GM23338 (cell line): ENCODE data around the gene HMGCL. TPM values are rescaled to one million over a fixed set of nuclear protein-coding genes. Genes with fewer than 3 reads are reported as not detected.

Experiments used
- ATAC-seq: fragments of 200-7000 bp; cut with Tn5 transposase; 3 replicates; pipeline ENCODE4 v1.9.1; 2020
- DNase-seq: peaks from one replicate; pipeline ENCODE4 v3.0.0-alpha.2; 2015; ENCODE audit warnings: low spot score
- H2AFZ ChIP-seq: fragments of 200-600 bp; sonication (generic); 2 replicates; pipeline ENCODE4 v1.8.0; 2016; ENCODE audit warnings: antibody characterized with exemption, mild to moderate bottlenecking, moderate library complexity
- H3F3A ChIP-seq: fragments of 200-600 bp; sonication (generic); replicated peaks from 2 replicates; pipeline ENCODE4 v1.8.0; 2017; ENCODE audit warnings: antibody characterized with exemption, mixed run types, low read depth
- H3K27ac ChIP-seq: fragments of 200-600 bp; sonication (generic); 2 replicates; pipeline ENCODE4 v1.6.1; 2016; ENCODE audit warnings: low read depth
- H3K27me3 ChIP-seq: fragments of 200-600 bp; sonication (generic); 2 replicates; pipeline ENCODE4 v1.8.0; 2016; ENCODE audit warnings: mild to moderate bottlenecking, mixed run types, moderate library complexity; ENCODE audit not compliant: insufficient read depth
- H3K36me3 ChIP-seq: fragments of 200-600 bp; sonication (generic); 2 replicates; pipeline ENCODE4 v1.8.0; 2016; ENCODE audit warnings: mild to moderate bottlenecking; ENCODE audit not compliant: insufficient read depth
- H3K4me1 ChIP-seq: fragments of 200-600 bp; sonication (generic); 2 replicates; pipeline ENCODE4 v1.8.0; 2016; ENCODE audit warnings: mild to moderate bottlenecking, moderate library complexity; ENCODE audit not compliant: insufficient read depth
- H3K4me2 ChIP-seq: fragments of 200-600 bp; sonication (generic); 2 replicates; pipeline ENCODE4 v1.7.1; 2017; ENCODE audit warnings: mixed run types
- H3K4me3 ChIP-seq: fragments of 200-600 bp; sonication (generic); 2 replicates; pipeline ENCODE4 v1.6.1; 2016; ENCODE audit warnings: mixed run types
- H3K79me2 ChIP-seq: fragments of 200-600 bp; sonication (generic); replicated peaks from 2 replicates; pipeline ENCODE4 v1.8.0; 2017; ENCODE audit warnings: mild to moderate bottlenecking; ENCODE audit not compliant: insufficient read depth
- H3K9me2 ChIP-seq: fragments of 200-600 bp; sonication (generic); 2 replicates; pipeline ENCODE4 v1.8.0; 2017; ENCODE audit not compliant: insufficient read depth
- H4K20me1 ChIP-seq: fragments of 200-600 bp; sonication (generic); replicated peaks from 2 replicates; pipeline ENCODE4 v1.8.0; 2017; ENCODE audit warnings: mild to moderate bottlenecking; ENCODE audit not compliant: insufficient read depth
- H3K27ac Mint-ChIP-seq: 2 replicates; pipeline ENCODE4 v1.8.0; 2020; ENCODE audit warnings: inconsistent platforms, mild to moderate bottlenecking, moderate library complexity, mixed read lengths
- H3K27me3 Mint-ChIP-seq: 3 replicates; pipeline ENCODE4 v1.8.0; 2022; ENCODE audit warnings: low read depth, mild to moderate bottlenecking, moderate library complexity, mixed read lengths, inconsistent platforms; ENCODE audit not compliant: insufficient read depth, poor library complexity
- H3K36me3 Mint-ChIP-seq: 3 replicates; pipeline ENCODE4 v1.8.0; 2021; ENCODE audit warnings: low read depth, mild to moderate bottlenecking, inconsistent platforms, moderate library complexity, mixed read lengths
- H3K4me1 Mint-ChIP-seq: 3 replicates; pipeline ENCODE4 v1.8.0; 2020; ENCODE audit warnings: mild to moderate bottlenecking, inconsistent platforms, mixed read lengths
- H3K4me3 Mint-ChIP-seq: 3 replicates; pipeline ENCODE4 v1.8.0; 2021; ENCODE audit warnings: moderate library complexity, mild to moderate bottlenecking, inconsistent platforms, mixed read lengths
- H3K9me3 Mint-ChIP-seq: 3 replicates; pipeline ENCODE4 v1.8.0; 2020; ENCODE audit warnings: moderate library complexity, mild to moderate bottlenecking, inconsistent platforms, mixed read lengths
- CREB1 ChIP-seq: fragments of 250-450 bp; sonication (Bioruptor Pico); IDR thresholded peaks from 2 replicates; pipeline ENCODE4 v1.5.0; 2020; ENCODE audit warnings: low read depth, mild to moderate bottlenecking, moderate library complexity
- ETS1 ChIP-seq: IDR thresholded peaks from 2 replicates; pipeline ENCODE4 v1.6.1; 2016; ENCODE audit warnings: antibody characterized with exemption
- EZH2 ChIP-seq: fragments of 200-600 bp; sonication (generic); IDR thresholded peaks from one replicate; pipeline ENCODE4 v1.8.0; 2017; ENCODE audit warnings: antibody characterized with exemption, mild to moderate bottlenecking, low read depth; ENCODE audit not compliant: unreplicated experiment
- EZH2phosphoT487 ChIP-seq: fragments of 200-600 bp; sonication (generic); IDR thresholded peaks from one replicate; pipeline ENCODE4 v1.8.1; 2018; ENCODE audit warnings: antibody characterized with exemption; ENCODE audit not compliant: unreplicated experiment
- JUNB ChIP-seq: IDR thresholded peaks from one replicate; pipeline ENCODE4 v1.6.1; 2016; ENCODE audit warnings: antibody characterized with exemption; ENCODE audit not compliant: unreplicated experiment
- NANOG ChIP-seq: IDR thresholded peaks from 2 replicates; pipeline ENCODE4 v1.6.1; 2016; ENCODE audit warnings: antibody characterized with exemption, borderline replicate concordance
- POLR2AphosphoS5 ChIP-seq: IDR thresholded peaks from 2 replicates; pipeline ENCODE4 v1.6.1; 2016; ENCODE audit warnings: antibody characterized with exemption, low read depth
- REST ChIP-seq: IDR thresholded peaks from one replicate; pipeline ENCODE4 v1.6.1; 2018; ENCODE audit warnings: antibody characterized with exemption; ENCODE audit not compliant: unreplicated experiment
- STAT1 ChIP-seq: IDR thresholded peaks from one replicate; pipeline ENCODE4 v1.6.1; 2016; ENCODE audit warnings: antibody characterized with exemption; ENCODE audit not compliant: unreplicated experiment
- ZNF114 ChIP-seq: fragments of 250-450 bp; sonication (Bioruptor Pico); IDR thresholded peaks from 2 replicates; pipeline ENCODE4 v1.5.0; 2020; ENCODE audit warnings: mild to moderate bottlenecking, moderate library complexity
- ZNF331 ChIP-seq: fragments of 250-450 bp; sonication (Bioruptor Pico); IDR thresholded peaks from 2 replicates; pipeline ENCODE4 v1.5.0; 2020; ENCODE audit warnings: low read depth, mild to moderate bottlenecking, moderate library complexity
- polyA plus RNA-seq: library from polyadenylated mRNA; unstranded; fragments of >200 nt; fragmentation: Nextera tagmentation; extraction: Ambion mirVana; gene quantifications from 2 replicates; pipeline ENCODE4 v1.2.1, GENCODE V29; 2016
- total RNA-seq: library from RNA; depleted of rRNA; stranded (reverse); fragments of >200 nt; shearing (Covaris generic); gene quantifications from 2 replicates; pipeline ENCODE4 v1.2.3, GENCODE V29; 2014
- TF ChIP-seq, protein P1 (sequence below), 2 experiments: fragments of 200-600 bp in 1 of 2; sonication (generic) in 1 of 2; conservative IDR thresholded peaks; 2 replicates each; pipeline versions ENCODE4 v1.5.1 to v1.6.1; 2016 to 2017; ENCODE audit warnings: antibody characterized with exemption in 2 of 2, low read depth in 2 of 2, mild to moderate bottlenecking in 2 of 2, moderate library complexity in 1 of 2
- TF ChIP-seq, protein P2 (sequence below): fragments of 250-450 bp; sonication (Bioruptor Pico); IDR thresholded peaks from 2 replicates; pipeline ENCODE4 v1.5.0; 2020; ENCODE audit warnings: mild to moderate bottlenecking, moderate library complexity

HMGCL gene
- total and polyA plus RNA-seq, 2 experiments from 2014 or later: 11.6 to 13.7 TPM

DNA sequence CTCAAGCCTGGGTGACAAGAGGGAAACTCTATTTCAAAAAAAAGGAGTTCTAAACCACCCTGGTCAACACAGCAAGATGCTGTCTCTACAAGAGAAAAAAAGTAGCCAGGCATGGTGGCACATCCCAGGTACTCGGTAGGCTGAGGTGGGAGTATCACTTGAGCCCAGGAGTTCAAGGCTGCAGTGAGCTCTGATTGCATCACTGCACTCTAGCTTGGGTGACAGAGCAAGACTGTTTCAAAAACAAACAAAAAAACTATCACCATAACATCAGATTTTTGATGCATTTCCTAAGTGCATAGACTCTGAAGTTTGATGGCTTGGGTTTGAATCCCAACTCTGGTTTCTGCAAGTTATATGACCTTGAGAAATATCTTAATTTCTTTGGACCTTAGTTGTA lies 72.3 kb downstream of the HMGCL start:
- no peak overlapping the region for H2AFZ ChIP-seq
- TF ChIP-seq POLR2AphosphoS5 (no peak), REST (no peak), JUNB (no peak), STAT1 (no peak), EZH2 (no peak), NANOG (no peak), ZNF331 (no peak), ETS1 (no peak), CREB1 (CRISPR knock-in tag) (no peak), EZH2phosphoT487 (no peak), ZNF114 (CRISPR knock-in tag) (no peak)
- TF ChIP-seq, protein P1, sequence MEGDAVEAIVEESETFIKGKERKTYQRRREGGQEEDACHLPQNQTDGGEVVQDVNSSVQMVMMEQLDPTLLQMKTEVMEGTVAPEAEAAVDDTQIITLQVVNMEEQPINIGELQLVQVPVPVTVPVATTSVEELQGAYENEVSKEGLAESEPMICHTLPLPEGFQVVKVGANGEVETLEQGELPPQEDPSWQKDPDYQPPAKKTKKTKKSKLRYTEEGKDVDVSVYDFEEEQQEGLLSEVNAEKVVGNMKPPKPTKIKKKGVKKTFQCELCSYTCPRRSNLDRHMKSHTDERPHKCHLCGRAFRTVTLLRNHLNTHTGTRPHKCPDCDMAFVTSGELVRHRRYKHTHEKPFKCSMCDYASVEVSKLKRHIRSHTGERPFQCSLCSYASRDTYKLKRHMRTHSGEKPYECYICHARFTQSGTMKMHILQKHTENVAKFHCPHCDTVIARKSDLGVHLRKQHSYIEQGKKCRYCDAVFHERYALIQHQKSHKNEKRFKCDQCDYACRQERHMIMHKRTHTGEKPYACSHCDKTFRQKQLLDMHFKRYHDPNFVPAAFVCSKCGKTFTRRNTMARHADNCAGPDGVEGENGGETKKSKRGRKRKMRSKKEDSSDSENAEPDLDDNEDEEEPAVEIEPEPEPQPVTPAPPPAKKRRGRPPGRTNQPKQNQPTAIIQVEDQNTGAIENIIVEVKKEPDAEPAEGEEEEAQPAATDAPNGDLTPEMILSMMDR (conservative IDR thresholded peaks at IDR 0.05; ENCODE audit: low read depth in 2 of 2): no peak
- TF ChIP-seq, protein P2, sequence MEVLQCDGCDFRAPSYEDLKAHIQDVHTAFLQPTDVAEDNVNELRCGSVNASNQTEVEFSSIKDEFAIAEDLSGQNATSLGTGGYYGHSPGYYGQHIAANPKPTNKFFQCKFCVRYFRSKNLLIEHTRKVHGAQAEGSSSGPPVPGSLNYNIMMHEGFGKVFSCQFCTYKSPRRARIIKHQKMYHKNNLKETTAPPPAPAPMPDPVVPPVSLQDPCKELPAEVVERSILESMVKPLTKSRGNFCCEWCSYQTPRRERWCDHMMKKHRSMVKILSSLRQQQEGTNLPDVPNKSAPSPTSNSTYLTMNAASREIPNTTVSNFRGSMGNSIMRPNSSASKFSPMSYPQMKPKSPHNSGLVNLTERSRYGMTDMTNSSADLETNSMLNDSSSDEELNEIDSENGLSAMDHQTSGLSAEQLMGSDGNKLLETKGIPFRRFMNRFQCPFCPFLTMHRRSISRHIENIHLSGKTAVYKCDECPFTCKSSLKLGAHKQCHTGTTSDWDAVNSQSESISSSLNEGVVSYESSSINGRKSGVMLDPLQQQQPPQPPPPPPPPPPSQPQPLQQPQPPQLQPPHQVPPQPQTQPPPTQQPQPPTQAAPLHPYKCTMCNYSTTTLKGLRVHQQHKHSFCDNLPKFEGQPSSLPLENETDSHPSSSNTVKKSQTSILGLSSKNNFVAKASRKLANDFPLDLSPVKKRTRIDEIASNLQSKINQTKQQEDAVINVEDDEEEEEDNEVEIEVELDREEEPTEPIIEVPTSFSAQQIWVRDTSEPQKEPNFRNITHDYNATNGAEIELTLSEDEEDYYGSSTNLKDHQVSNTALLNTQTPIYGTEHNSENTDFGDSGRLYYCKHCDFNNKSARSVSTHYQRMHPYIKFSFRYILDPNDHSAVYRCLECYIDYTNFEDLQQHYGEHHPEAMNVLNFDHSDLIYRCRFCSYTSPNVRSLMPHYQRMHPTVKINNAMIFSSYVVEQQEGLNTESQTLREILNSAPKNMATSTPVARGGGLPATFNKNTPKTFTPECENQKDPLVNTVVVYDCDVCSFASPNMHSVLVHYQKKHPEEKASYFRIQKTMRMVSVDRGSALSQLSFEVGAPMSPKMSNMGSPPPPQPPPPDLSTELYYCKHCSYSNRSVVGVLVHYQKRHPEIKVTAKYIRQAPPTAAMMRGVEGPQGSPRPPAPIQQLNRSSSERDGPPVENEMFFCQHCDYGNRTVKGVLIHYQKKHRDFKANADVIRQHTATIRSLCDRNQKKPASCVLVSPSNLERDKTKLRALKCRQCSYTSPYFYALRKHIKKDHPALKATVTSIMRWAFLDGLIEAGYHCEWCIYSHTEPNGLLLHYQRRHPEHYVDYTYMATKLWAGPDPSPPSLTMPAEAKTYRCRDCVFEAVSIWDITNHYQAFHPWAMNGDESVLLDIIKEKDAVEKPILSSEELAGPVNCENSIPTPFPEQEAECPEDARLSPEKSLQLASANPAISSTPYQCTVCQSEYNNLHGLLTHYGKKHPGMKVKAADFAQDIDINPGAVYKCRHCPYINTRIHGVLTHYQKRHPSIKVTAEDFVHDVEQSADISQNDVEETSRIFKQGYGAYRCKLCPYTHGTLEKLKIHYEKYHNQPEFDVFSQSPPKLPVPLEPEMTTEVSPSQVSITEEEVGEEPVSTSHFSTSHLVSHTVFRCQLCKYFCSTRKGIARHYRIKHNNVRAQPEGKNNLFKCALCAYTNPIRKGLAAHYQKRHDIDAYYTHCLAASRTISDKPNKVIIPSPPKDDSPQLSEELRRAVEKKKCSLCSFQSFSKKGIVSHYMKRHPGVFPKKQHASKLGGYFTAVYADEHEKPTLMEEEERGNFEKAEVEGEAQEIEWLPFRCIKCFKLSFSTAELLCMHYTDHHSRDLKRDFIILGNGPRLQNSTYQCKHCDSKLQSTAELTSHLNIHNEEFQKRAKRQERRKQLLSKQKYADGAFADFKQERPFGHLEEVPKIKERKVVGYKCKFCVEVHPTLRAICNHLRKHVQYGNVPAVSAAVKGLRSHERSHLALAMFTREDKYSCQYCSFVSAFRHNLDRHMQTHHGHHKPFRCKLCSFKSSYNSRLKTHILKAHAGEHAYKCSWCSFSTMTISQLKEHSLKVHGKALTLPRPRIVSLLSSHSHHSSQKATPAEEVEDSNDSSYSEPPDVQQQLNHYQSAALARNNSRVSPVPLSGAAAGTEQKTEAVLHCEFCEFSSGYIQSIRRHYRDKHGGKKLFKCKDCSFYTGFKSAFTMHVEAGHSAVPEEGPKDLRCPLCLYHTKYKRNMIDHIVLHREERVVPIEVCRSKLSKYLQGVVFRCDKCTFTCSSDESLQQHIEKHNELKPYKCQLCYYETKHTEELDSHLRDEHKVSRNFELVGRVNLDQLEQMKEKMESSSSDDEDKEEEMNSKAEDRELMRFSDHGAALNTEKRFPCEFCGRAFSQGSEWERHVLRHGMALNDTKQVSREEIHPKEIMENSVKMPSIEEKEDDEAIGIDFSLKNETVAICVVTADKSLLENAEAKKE (CRISPR knock-in tag): no peak
- no peak for ATAC-seq
- no peaks in the 10 kb centered on the region for H3K27me3 ChIP-seq
- no peak overlapping the region for H3K27ac Mint-ChIP-seq
- H3K27me3 Mint-ChIP-seq: peaks cover 8% of the 10 kb centered on the region
- H3K4me1 Mint-ChIP-seq: no peaks in the 10 kb centered on the region
- no peak overlapping the region for H3K4me3 Mint-ChIP-seq
- H3K27ac ChIP-seq: no peak overlapping the region
- no peaks in the 10 kb centered on the region for H3K4me1 ChIP-seq
- no peaks in the 10 kb centered on the region for H3K9me2 ChIP-seq
- H3K79me2 ChIP-seq: peaks cover 32% of the 10 kb centered on the region
- no peak for DNase-seq
- H3K9me3 Mint-ChIP-seq: no peaks in the 10 kb centered on the region
- H3K4me2 ChIP-seq: no peak overlapping the region
- H3K4me3 ChIP-seq: no peak overlapping the region
- peaks cover 4% of the 10 kb centered on the region; the same call in 1 of the 2 replicates for H3F3A ChIP-seq
- H3K36me3 ChIP-seq: peaks cover 78% of the 10 kb centered on the region
- peaks cover 87% of the 10 kb centered on the region for H3K36me3 Mint-ChIP-seq
- H4K20me1 ChIP-seq: peaks cover 28% of the 10 kb centered on the region
